Measurements from ENCODE around the gene RIPK3. TPM values are rescaled to one million over a fixed set of nuclear protein-coding genes. Genes with fewer than 3 reads are reported as not detected.

The RIPK3 gene
- total and polyA plus RNA-seq, 2 of the 8 experiments (the other 6 are each of a cell fraction or from before 2014, with no cell fraction given): 0.24 to 0.39 TPM

DNA sequence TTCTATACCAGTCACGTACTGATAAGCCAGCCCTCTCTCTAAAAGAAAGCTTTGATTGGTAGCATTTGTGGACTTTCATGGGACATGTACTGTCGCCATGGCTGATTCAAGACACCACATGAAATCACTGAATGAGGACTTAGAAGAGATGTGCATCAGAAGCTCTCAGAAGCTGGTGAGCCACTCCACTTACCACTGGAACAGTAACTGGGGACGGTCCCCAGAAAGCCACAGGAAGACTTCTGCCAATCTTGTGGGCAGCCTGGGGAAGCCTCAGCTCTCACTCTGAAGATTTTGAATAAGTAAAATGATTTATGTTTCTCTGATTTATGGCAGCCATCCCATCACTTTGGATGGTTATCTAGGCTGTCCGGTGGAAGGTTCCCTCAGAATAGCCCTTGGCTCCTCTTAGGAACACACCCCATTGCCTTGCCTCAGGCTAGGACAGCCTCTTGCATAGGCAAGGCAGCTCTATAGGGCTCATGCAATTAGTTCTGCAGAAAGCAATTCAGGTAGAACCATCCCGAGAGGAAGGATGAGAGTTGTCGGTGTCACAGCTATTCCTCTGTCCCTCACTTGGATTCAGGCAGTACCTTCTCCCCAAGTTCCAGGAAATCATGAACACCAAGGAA lies 50.0 kb downstream of the RIPK3 start (continued):
- TF ChIP-seq, protein P1, sequence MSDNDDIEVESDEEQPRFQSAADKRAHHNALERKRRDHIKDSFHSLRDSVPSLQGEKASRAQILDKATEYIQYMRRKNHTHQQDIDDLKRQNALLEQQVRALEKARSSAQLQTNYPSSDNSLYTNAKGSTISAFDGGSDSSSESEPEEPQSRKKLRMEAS (IDR thresholded peaks at IDR 0.05): no peak
- TF ChIP-seq KDM4A (IDR thresholded peaks at IDR 0.05; ENCODE audit: low read depth, low read length, severe bottlenecking): no peak
- TF ChIP-seq, protein P2, sequence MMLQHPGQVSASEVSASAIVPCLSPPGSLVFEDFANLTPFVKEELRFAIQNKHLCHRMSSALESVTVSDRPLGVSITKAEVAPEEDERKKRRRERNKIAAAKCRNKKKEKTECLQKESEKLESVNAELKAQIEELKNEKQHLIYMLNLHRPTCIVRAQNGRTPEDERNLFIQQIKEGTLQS (IDR thresholded peaks at IDR 0.05; ENCODE audit: insufficient read depth, low read depth, low read length): no peak
- no peak for TF ChIP-seq KDM5A (IDR thresholded peaks at IDR 0.05; ENCODE audit: low read length)
- TF ChIP-seq NRF1 (IDR thresholded peaks at IDR 0.05; ENCODE audit: low read depth, low read length): no peak
